H9 (cell line): ENCODE data around the gene MTCL1. TPM values are rescaled to one million over a fixed set of nuclear protein-coding genes. Genes with fewer than 3 reads are reported as not detected.

Experiments used
- DNase-seq: peaks from one replicate; pipeline ENCODE4 v3.0.0-alpha.2; 2017
- H2AFZ ChIP-seq: one replicate; pipeline ENCODE4 v1.6.1; 2013; ENCODE audit warnings: mild to moderate bottlenecking, low read length, control low read depth, moderate library complexity
- H2AK5ac ChIP-seq: 2 replicates; pipeline ENCODE4 v1.6.1; 2013; ENCODE audit warnings: low read length, control low read depth, mixed read lengths; ENCODE audit not compliant: insufficient read length
- H2BK120ac ChIP-seq: one replicate; pipeline ENCODE4 v1.6.1; 2013; ENCODE audit warnings: low read depth, mild to moderate bottlenecking, low read length, control low read depth, inconsistent platforms; ENCODE audit not compliant: poor library complexity, severe bottlenecking
- H2BK12ac ChIP-seq: 2 replicates; pipeline ENCODE4 v1.6.1; 2013; ENCODE audit warnings: low read length, control low read depth, mixed read lengths, low read depth; ENCODE audit not compliant: insufficient read length
- H2BK15ac ChIP-seq: 2 replicates; pipeline ENCODE4 v1.6.1; 2013; ENCODE audit warnings: low read depth, low read length, control low read depth
- H2BK20ac ChIP-seq: one replicate; pipeline ENCODE4 v1.6.1; 2013; ENCODE audit warnings: low read depth, mild to moderate bottlenecking, low read length, control low read depth, inconsistent platforms; ENCODE audit not compliant: poor library complexity, severe bottlenecking
- H2BK5ac ChIP-seq: 2 replicates; pipeline ENCODE4 v1.6.1; 2013; ENCODE audit warnings: low read length, control low read depth, mixed read lengths; ENCODE audit not compliant: insufficient read length
- H3K14ac ChIP-seq: 2 replicates; pipeline ENCODE4 v1.6.1; 2013; ENCODE audit warnings: low read length, control low read depth; ENCODE audit not compliant: insufficient read depth
- H3K18ac ChIP-seq: 2 replicates; pipeline ENCODE4 v1.6.1; 2013; ENCODE audit warnings: low read depth, mild to moderate bottlenecking, mixed read lengths, low read length, control low read depth; ENCODE audit not compliant: insufficient read length
- H3K23ac ChIP-seq: 2 replicates; pipeline ENCODE4 v1.6.1; 2013; ENCODE audit warnings: low read length, control low read depth, mixed read lengths, low read depth; ENCODE audit not compliant: insufficient read length
- H3K23me2 ChIP-seq: 2 replicates; pipeline ENCODE4 v1.6.1; 2013; ENCODE audit warnings: low read depth, mild to moderate bottlenecking, mixed read lengths, low read length, control low read depth; ENCODE audit not compliant: insufficient read length, poor library complexity, severe bottlenecking
- H3K27ac ChIP-seq: 2 replicates; pipeline ENCODE4 v1.5.1; 2013; ENCODE audit warnings: low read length, control low read depth, mixed read lengths, low read depth; ENCODE audit not compliant: insufficient read length
- H3K27me3 ChIP-seq: 2 replicates; pipeline ENCODE4 v1.6.1; 2013; ENCODE audit warnings: low read length, control low read depth, inconsistent platforms; ENCODE audit not compliant: insufficient read depth
- H3K4ac ChIP-seq: 2 replicates; pipeline ENCODE4 v1.6.1; 2013; ENCODE audit warnings: low read depth, mild to moderate bottlenecking, control low read depth, inconsistent platforms, low read length, moderate library complexity
- H3K4me1 ChIP-seq: 2 replicates; pipeline ENCODE4 v1.6.1; 2013; ENCODE audit warnings: low read length, control low read depth, inconsistent platforms; ENCODE audit not compliant: insufficient read depth
- H3K4me2 ChIP-seq: 2 replicates; pipeline ENCODE4 v1.6.1; 2013; ENCODE audit warnings: low read length, control low read depth, mixed read lengths; ENCODE audit not compliant: insufficient read length, insufficient read depth
- H3K56ac ChIP-seq: 2 replicates; pipeline ENCODE4 v1.6.1; 2013; ENCODE audit warnings: low read depth, mild to moderate bottlenecking, mixed read lengths, low read length, control low read depth; ENCODE audit not compliant: insufficient read length
- H3K79me1 ChIP-seq: 2 replicates; pipeline ENCODE4 v1.6.1; 2013; ENCODE audit warnings: low read depth, mild to moderate bottlenecking, moderate library complexity, low read length, control low read depth, inconsistent platforms; ENCODE audit not compliant: insufficient read depth, poor library complexity, severe bottlenecking
- H3K79me2 ChIP-seq: 2 replicates; pipeline ENCODE4 v1.6.1; 2013; ENCODE audit warnings: low read length, control low read depth, inconsistent platforms; ENCODE audit not compliant: insufficient read depth
- H3K9ac ChIP-seq: 2 replicates; pipeline ENCODE4 v1.6.1; 2013; ENCODE audit warnings: low read length, control low read depth, mixed read lengths; ENCODE audit not compliant: insufficient read length; ENCODE audit errors: extremely low read depth
- H3K9me3 ChIP-seq: one replicate; pipeline ENCODE4 v1.6.1; 2013; ENCODE audit warnings: low read depth, low read length, inconsistent platforms; ENCODE audit not compliant: control insufficient read depth
- H3T11ph ChIP-seq: one replicate; pipeline ENCODE4 v1.6.1; 2013; ENCODE audit warnings: mild to moderate bottlenecking, low read length, control low read depth, inconsistent platforms
- H4K20me1 ChIP-seq: one replicate; pipeline ENCODE4 v1.6.1; 2013; ENCODE audit not compliant: control insufficient read depth, insufficient read length, insufficient read depth
- H4K5ac ChIP-seq: 2 replicates; pipeline ENCODE4 v1.6.1; 2013; ENCODE audit warnings: low read depth, mild to moderate bottlenecking, mixed read lengths, low read length, control low read depth; ENCODE audit not compliant: insufficient read length
- H4K8ac ChIP-seq: replicated peaks from 2 replicates; pipeline ENCODE4 v1.6.1; 2013; ENCODE audit warnings: low read length, control low read depth, mixed read lengths, low read depth; ENCODE audit not compliant: insufficient read length
- H4K91ac ChIP-seq: 2 replicates; pipeline ENCODE4 v1.6.1; 2013; ENCODE audit warnings: low read depth, mild to moderate bottlenecking, moderate library complexity, mixed read lengths, low read length, control low read depth; ENCODE audit not compliant: insufficient read length
- H3K27ac Mint-ChIP-seq, 3 experiments: 2 replicates in 2 of 3; 3 replicates in 1 of 3; pipeline ENCODE4 v1.8.0; 2020 to 2021; ENCODE audit warnings: mixed read lengths in 3 of 3, mild to moderate bottlenecking in 1 of 3, moderate library complexity in 1 of 3
- H3K27me3 Mint-ChIP-seq: 2 replicates; pipeline ENCODE4 v1.8.0; 2021; ENCODE audit warnings: low read depth, mild to moderate bottlenecking, moderate library complexity, mixed read lengths
- H3K36me3 Mint-ChIP-seq, 3 experiments: 2 replicates in 2 of 3; 3 replicates in 1 of 3; pipeline ENCODE4 v1.8.0; 2020 to 2021; ENCODE audit warnings: low read depth in 3 of 3, mixed read lengths in 3 of 3; ENCODE audit not compliant: insufficient read depth in 1 of 3
- H3K4me1 Mint-ChIP-seq, 2 experiments: 2 replicates each; pipeline ENCODE4 v1.8.0; 2020; ENCODE audit warnings: mixed read lengths in 2 of 2
- H3K4me3 Mint-ChIP-seq, 2 experiments: 2 replicates in 1 of 2; 3 replicates in 1 of 2; pipeline ENCODE4 v1.8.0; 2020 to 2021; ENCODE audit warnings: mild to moderate bottlenecking in 2 of 2, mixed read lengths in 2 of 2, moderate library complexity in 1 of 2
- H3K9me3 Mint-ChIP-seq, 2 experiments: 2 replicates in 1 of 2; 3 replicates in 1 of 2; pipeline ENCODE4 v1.8.0; 2020; ENCODE audit warnings: mild to moderate bottlenecking in 2 of 2, mixed read lengths in 2 of 2, moderate library complexity in 1 of 2
- CTCF ChIP-seq: fragments of 200-600 bp; sonication (generic); conservative IDR thresholded peaks from 3 replicates; pipeline ENCODE4 v1.8.0; 2021; ENCODE audit warnings: antibody characterized with exemption, mild to moderate bottlenecking
- WGBS: extraction: QIAGEN DNeasy Blood & Tissue Kit; methylation state at CpG from one replicate; pipeline ENCODE4 v1.1.7; 2013; ENCODE audit warnings: missing lambda C conversion rate, low lambda C conversion rate, mixed read lengths; ENCODE audit not compliant: insufficient read length; ENCODE audit errors: extremely low coverage; 5-methylcytosine and 5-hydroxymethylcytosine counted together
- total RNA-seq: library from RNA; stranded (reverse); gene quantifications from 2 replicates; pipeline ENCODE4 v1.2.1, GENCODE V29; 2021

MTCL1 gene
- total RNA-seq, 1 experiment from 2014 or later: 50.7 TPM

- Histone ChIP-seq H3K14ac (no peak overlapping the region), H2BK12ac (no peak overlapping the region), H3K23me2 (no peaks in the 10 kb centered on the region), H3K18ac (no peak overlapping the region), H2BK15ac (no peak overlapping the region), H3K56ac (no peak overlapping the region), H2AFZ (no peak overlapping the region), H3K27me3 (no peaks in the 10 kb centered on the region), H3K23ac (no peak overlapping the region), H3K79me1 (peaks cover 3% of the 10 kb centered on the region), H4K91ac (no peak overlapping the region), H4K20me1 (no peaks in the 10 kb centered on the region), H3K27ac (no peak overlapping the region), H2AK5ac (no peak overlapping the region), H2BK20ac (no peak overlapping the region), H3T11ph (no peak overlapping the region), H3K4me2 (no peak overlapping the region), H3K9ac (no peak overlapping the region), H4K8ac (no peak overlapping the region), H3K4me1 (peaks cover 5% of the 10 kb centered on the region), H2BK120ac (no peak overlapping the region), H4K5ac (no peak overlapping the region), H3K9me3 (no peaks in the 10 kb centered on the region), H2BK5ac (no peak overlapping the region), H3K4ac (no peak overlapping the region), H3K79me2 (peaks cover 1% of the 10 kb centered on the region; the same call in 1 of the 2 replicates)
- no peak for TF ChIP-seq CTCF
- Mint-ChIP-seq H3K27me3 (no peaks in the 10 kb centered on the region), H3K9me3 (peaks cover 0 to 2% of the 10 kb centered on the region in 2 experiments; a peak in 1 of 5 replicates), H3K4me3 (no peak overlapping the region), H3K4me1 (peaks cover 74 to 85% of the 10 kb centered on the region in 2 experiments), H3K27ac (peak overlapping the region in 1 of 3 experiments; percentile 43; a peak in 2 of 7 replicates), H3K36me3 (peaks cover 20 to 66% (median 46%) of the 10 kb centered on the region in 3 experiments; a peak in 6 of 7 replicates)
- no CpG with 5 or more reads among the region's 4 CpGs for WGBS
- no peak for DNase-seq
Measured at GRCh38 chr18:8719192-8719591, 13.8 kb downstream of the MTCL1 start.
